Measurements from ENCODE around the gene SLC13A2.
A peak's percentile ranks its signal among the peaks of the same experiment; 100 is the strongest.
"Not testable (repeated sequence)": the region's sequence is repeated elsewhere in the genome, so short reads cannot be mapped to it uniquely, and the experiment has no call there.

The SLC13A2 gene

DNA sequence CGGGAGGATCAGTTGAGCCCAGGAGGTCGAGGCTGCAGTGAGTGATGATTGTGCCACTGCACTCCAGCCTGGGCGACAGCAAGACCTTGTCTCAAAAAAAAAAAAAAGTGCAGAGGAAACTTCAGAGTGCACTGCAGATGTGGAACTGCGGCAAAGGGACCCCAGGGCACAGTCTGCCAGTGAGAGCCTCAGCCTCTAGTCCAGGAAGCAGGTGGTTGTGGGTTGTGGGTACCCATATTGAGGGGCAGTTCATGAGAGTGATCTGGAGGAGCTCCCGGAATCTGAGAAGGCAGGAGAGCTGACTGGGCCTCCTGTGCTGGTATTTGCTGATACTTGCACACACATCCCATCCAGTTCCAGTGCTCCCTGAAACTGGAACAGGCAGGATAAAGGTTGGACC lies 45.8 kb downstream of the SLC13A2 start:
- DNase-seq = peak in 1 of 5 experiments; percentile 36

DNA sequence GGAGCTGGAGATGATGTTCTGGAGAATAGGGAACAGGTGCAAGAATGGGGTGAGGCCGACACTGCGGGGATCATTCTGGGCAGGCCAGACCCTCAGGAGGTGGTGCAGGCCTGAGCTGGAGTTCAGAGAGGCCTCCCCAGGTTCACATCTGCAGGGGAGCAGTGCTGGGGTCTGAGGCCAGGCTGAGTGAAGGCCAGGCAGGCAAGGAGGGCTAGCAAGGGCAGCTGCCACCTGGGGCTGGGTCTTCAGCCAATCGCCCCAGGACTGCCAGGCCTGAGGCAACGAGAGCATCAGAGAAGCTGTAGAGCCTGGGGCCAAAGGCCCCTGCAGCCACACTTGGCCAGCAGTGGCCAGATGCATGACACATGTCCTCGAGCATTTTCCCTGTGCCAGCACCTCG lies 47.2 kb downstream of the SLC13A2 start:
- no peak for DNase-seq

DNA sequence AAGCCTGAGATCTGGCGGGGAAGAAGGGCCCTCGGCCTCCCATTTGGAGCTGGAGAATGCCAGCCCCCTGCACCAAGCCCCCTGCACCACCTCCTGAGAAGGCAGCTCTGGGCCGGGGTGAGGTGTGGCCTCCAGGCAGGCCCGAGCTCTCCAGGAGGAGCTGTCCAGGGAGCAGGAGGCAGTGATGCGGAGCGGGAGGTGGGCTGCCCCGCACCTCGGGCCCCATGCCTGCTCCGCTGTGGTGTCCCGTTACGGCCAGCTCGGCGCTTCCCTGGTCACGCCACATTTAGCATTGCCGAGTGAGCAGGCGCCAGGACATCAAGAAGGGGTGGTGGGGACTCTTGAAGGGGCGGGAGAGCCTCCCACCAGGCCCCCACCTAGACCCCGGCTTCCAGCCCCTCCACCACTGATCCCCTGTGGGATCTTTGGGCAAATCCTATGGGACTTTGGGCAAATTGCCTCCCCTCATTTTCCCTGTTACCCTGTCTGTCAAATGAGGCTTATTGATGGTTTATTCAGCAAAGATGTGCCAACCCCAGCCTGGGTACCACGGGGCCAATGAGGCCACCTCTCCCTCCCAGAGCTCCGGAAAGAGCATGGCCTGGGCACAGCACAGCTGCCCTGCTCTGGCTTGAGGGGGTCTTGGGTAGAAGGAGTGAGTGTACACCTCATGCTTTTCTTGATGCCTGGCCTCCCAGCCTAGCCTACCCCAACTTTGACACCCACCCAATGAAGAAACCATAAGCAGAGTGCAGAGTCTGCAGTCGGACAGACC lies 48.1 kb downstream of the SLC13A2 start:
- DNase-seq = no peak

DNA sequence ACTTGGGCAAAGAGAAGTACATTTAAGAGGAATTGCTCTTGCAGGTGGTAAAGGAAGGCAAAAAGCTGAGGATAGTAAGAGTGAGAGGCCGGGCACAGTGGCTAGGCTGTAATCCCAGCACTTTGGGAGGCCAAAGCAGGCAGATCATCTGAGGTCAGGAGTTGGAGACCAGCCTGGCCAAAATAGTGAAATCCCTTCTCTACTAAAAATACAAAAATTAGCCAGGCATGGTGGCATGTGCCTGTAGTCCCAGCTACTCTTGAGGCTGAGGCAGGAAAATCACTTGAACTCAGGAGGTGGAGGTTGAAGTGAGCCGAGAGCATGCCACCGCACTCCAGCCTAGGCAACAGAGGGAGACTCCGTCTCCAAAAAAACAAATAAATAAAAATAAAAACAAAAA lies 48.8 kb downstream of the SLC13A2 start:
- not testable (repeated sequence) for DNase-seq

DNA sequence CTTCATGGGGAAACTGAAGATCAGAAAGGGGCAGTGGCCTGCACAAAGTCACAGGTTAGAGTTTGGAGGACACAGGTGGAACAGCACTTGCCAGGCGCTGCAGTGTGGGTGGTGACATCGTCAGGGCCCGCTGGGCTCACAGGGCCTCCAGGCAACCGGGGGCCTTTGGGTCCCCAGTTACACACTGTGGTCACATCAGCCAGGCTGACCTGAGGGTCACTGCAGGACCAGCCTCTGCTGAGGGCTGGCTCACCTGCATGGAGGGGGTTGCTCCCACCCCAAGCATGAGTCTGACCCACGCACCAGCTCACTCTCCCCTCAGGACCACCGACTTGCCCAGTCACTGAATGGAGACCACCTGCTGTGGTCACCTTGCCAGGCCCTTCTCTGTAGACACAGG lies 49.7 kb downstream of the SLC13A2 start:
- DNase-seq = no peak

DNA sequence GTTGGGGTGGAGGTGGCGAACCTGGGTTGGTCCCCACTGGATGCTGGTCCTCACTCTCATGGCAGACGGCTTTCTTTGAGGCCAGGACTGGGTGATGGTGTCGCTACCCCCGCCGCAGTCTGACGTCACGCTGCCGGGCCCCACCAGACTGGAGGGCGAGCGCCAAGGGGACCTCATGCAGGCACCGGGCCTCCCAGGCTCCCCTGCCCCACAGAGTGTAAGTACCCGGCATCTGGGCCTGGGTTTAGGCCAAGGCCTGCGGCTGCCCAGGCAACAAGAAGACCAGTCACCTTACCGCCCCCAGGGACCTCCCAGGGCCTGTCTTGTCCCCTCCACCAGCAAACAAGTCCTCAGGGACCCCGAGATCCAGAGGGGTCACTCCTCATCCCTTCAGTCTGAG lies 50.4 kb downstream of the SLC13A2 start:
- DNase-seq = no peak

DNA sequence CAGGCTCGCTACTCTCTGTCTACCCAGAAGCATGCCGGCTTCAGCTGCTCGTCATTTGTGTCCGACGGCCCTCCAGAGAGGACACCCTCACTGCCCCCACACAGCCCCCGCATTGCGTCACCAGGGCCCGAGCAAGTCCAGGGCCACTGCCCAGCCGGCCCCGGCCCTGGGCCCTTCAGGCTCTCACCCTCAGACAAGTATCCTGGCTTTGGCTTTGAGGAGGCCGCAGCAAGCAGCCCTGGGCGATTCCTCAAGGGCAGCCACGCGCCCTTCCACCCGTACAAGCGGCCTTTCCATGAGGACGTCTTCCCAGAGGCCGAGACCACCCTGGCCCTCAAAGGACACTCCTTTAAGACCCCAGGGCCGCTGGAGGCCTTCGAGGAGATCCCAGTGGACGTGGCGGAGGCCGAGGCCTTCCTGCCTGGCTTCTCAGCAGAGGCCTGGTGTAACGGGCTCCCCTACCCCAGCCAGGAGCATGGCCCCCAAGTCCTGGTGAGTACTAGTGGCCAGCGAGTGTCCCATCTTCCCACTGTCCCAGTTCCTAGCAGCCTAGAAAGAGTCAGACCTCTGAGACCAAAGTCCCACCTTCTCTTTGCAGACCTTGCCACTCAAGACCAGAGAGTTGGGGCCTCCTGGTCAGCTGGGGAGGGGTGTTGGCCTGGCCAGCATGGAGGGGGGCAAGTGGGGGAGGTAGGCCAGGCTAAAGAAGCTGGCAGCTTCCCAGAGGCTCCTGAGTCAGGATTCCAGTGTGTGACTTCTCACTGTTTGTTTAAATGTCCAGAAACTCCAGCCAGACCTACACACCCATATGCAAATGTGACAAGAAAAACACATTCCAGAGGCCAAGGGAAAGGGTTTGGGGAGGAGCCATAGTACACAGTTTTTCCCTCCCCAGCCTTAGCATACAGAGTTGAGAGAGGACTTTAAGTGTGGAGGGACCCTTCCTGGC lies 51.3 kb downstream of the SLC13A2 start:
- DNase-seq = no peak

DNA sequence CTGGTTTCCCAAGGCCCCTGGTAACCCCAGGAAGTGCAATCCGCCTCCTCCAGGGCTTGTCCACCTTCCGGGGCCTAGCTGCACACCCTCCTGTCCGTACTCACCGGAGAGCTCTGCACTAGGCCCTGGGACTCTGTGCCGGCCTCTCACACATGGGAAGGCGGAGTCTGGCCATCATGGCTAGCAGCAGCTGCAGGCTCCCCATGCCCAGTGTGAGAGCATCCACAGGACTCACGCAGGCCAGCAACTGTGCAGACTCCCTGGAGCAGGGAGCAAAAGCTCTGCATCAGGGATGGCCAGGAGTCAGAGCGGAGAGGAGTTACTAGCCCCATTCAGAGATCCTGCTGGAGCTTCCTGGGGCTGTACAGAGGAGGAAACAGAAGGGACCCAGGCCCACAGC lies 52.9 kb downstream of the SLC13A2 start:
- no peak for DNase-seq

DNA sequence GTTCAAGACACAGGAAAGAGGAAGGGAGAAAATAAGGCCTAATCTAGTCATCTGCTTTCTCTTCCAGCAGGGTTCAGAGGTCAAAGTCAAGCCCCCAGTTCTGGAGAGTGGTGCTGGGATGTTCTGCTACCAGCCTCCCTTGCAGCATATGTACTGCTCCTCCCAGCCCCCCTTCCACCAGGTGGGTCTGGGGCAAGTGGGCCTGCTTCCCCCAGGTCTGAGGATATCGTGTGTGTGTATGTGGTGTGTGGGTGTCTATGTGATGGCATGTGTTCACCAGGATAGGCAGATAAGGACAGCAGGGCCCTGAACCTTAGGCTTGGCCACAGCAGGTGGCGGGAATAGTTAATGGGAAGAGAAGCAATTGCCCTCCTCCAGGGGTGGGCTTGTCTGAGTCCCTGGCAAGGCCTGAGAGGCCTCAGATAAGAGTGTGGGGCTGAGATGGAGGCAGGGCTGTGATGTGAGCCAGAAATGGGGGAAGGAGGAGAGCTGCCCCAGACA lies 53.8 kb downstream of the SLC13A2 start:
- DNase-seq = no peak

DNA sequence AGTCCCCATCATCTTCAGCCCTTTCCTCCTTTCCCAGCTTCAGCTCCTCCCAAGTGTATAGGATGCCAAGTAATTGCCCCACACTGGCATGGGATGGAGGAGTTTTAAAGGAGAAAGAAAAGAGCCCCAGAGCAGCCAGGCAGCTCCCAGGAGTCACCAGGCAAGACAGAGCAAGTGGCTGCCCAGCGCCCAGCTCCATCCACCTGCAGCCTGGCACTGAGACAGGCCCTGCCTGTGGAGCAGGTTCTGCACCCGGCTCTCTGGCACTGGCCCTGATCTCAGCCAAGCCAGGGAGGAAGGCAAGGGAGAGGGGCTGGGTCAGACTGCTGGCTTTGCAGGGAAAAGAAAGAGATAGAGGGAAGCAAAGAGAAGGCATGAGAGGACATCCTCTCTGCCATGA lies 54.4 kb downstream of the SLC13A2 start:
- no peak for DNase-seq

DNA sequence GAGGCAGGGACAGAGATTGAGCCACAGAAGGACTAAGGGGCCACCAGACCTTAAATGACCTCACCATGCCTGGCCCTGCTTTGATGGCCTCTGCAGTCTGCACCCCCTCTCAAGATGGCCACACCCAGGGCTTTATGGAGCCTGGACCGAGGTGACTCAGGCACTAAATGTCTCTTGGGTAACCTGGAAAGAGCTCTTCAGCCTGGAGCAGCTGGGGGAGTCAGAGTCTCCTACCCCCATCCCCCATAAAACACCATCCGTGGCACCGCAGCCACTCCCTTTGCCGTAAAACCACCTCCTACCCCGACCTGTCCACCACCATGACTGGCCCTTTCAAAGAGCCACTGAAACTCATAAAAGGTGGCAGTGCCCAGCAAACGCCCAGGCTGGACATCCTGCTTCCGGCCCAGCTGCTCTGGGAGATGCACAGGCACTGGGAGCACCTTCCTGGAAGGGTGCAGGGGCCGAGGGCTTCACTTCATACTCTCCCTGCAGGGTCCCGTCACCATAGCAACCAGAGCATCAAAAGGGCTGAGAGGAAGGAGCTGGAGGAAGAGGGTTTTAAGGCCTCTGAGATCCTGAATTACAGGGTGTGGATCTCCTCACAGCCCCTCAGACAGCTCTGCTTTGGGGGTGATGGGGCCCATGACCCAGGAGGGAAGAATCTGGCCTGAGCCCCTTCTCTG lies 55.0 kb downstream of the SLC13A2 start:
- DNase-seq = no peak

DNA sequence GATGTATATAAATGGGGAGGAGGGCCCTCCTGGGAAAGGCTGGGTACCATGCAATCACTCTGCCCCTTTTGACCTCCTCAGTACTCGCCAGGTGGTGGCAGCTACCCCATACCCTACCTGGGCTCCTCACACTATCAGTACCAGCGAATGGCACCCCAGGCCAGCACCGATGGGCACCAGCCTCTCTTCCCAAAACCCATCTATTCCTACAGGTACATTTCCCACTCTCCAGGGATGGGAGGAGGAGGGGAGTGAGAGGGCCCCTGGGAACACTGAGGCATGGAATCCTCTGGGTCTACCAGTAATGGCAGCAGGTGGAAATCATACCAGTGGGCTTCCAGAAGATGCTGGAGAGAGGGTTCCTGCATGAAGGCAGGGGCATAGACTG lies 55.6 kb downstream of the SLC13A2 start:
- DNase-seq = no peak

DNA sequence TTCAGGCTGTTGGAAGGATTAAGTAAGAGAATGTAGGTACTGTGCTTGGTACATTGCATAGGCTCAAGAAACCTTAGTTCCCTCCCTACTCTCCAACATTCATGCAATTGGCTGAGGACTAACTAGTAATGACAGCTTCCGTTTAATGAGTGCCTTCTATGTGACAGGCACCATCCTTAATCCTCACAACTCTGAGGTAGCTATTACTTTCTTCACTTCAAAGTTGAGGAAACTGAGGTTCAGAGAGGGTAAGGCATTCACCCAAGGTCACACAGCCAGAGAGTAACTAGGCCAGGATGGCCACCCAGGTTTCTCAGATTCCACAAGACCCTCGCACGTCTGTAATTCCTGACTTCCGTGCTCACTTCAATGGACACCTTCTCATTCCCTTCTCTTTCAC lies 56.8 kb downstream of the SLC13A2 start:
- DNase-seq = no peak

DNA sequence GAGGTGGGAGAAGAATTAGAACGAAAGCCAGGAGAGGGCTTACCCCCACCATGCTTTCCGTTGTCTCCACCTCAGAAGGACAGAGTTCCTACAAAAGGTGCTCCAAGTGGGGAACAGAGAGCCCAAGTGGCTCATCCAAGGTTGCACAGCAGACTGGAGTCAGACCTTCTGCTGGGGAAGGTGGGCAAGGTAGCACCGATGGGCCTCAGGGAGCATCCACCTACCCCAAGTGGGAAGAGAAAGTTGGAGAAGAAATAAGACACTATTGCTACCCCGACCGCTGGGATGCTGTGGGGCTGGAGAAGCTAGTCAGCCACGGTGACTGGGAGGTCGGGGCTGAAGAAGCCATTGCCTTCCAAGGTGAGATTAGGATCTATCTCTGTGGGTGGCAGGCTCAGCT lies 57.5 kb downstream of the SLC13A2 start:
- DNase-seq = no peak

DNA sequence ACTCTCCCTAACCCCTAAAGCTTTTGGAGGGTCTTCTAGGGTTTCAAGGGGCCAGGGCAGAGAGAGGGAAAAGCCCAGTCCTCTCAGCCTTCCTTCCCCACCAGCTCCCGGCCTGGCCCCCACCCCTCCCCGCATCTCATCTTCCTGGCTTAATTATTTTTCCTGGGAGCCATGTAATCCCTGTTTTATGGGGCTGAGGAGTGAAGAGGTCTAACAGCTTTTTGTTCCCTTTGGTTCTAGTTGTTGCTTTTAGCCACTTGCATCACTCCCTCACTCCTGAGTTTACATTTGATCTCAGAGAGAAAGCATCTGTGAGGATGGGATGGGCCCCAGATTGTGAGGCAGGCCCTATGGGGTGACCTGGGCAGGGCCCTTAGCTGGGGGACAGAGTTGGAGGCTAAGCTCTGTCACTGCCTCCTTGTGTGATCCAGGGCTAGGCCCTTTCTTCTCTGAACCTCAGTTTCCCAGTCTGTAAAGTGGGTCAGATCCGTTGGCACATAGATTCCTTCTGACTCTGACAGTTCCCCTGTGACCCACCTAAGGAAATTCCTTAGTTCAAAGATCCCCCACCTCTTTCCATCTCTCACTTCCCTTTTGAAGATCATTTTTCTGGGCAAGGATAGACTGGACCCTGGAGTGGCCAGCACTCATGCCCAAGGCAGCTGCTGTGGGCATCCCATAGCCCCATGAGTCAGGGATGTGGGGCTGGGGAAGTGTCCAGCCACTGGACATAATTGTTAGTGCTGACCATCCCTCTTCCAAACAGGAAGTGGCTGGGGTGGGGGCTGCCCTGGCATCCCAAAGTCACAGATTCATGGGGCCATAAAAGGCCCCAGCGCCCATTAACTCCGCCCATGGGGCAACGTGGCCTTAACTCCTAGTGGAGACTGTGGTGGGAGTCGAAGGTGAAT lies 58.9 kb downstream of the SLC13A2 start:
- no peak for DNase-seq

DNA sequence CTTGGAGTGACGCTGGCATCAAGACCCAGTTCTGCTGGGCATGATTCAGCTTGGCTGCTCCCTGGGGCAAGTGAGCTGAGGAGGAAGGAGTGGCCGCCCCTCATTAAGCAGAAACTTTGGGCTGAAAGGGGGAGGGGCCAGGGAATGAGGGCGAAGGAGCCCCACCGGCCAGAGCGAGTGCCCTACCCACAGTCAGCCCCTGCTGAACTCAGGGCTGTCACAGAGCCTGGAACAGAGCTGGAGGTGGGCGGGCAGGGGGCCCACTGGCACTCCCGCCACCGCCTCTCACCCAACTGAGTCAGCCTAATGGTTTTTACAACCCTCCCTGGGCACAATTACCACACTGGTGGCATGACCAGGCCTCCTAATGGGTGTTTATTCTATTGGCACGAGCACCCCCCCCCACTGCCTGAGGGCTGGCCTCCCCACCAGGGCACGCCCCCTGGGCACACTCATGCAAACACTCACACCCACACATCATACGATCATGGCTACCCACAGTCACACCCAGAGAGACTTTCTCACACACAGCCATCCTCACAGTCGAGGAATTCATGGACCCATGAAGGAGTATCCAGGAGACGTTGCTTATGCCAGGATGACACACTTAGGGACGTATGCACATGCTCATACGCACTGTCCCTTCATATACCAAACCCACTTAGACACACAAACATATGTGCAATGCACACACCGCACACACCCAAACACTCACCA lies 59.8 kb downstream of the SLC13A2 start:
- no peak for DNase-seq

DNA sequence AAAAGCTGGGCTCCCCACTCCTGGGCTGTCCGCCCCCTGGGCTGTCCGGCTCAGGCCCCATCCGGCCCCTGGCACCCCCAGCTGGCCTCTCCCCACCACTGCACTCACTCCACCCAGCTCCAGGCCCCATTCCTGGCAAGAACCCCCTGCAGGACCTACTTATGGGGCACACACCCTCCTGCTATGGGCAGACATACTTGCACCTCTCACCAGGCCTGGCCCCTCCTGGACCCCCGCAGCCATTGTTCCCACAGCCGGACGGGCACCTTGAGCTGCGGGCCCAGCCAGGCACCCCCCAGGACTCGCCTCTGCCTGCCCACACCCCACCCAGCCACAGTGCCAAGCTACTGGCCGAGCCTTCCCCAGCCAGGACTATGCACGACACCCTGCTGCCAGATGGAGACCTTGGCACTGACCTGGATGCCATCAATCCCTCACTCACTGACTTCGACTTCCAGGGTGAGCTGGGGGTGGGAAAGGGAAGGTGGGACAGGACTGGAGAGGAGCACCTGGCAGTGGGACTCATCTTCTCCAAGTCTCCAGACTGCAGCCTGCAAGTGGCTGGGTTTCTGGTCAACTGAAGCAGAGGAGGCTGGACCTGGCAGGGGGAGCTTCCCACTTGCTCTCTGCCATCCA lies 61.4 kb downstream of the SLC13A2 start:
- no peak for DNase-seq

DNA sequence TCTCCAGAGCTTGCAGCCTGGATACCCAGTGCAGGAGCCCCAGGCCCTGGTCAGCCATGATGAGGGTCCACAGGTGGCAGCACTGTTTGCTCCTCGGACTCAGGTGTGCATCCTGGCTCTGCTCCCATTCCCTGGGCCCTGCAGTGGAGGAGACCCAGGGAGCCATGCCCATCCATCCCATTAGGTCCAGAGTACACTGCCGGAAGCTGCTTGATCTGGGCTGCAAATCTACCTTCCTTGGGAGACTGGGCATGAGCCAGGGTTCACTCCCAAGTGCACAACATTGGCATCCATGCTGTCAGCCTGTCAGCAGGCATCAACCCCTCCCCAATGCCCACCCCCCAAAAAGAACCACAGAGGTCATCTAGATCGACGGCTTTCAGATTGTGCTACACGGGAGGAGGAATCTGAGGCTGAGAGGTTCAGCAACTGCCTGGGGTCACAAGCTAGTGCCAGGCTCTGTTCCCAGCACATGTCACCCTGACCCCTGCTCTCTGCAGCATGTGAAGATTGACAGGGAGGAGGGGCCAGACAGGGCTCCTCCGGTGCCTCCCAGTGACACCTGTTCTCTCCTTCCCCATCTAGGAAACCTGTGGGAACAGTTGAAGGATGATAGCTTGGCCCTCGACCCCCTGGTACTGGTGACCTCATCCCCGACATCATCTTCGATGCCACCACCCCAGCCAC lies 63.2 kb downstream of the SLC13A2 start:
- DNase-seq = no peak

DNA sequence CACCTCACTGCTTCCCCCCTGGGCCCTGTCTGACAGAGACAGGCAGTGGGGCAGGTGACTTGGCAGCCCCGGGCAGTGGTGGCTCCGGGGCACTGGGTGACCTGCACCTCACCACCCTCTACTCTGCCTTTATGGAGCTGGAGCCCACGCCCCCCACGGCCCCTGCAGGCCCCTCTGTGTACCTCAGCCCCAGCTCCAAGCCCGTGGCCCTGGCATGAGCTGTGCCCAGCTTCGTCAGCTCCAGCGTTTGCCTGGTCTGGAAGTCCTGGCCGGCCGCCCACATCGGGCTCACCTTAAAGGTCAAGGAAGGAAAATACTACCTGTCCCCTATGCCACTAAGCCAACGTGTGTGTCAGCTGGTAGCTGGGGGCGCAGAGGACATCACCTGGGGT lies 63.8 kb downstream of the SLC13A2 start:
- no peak for DNase-seq

DNA sequence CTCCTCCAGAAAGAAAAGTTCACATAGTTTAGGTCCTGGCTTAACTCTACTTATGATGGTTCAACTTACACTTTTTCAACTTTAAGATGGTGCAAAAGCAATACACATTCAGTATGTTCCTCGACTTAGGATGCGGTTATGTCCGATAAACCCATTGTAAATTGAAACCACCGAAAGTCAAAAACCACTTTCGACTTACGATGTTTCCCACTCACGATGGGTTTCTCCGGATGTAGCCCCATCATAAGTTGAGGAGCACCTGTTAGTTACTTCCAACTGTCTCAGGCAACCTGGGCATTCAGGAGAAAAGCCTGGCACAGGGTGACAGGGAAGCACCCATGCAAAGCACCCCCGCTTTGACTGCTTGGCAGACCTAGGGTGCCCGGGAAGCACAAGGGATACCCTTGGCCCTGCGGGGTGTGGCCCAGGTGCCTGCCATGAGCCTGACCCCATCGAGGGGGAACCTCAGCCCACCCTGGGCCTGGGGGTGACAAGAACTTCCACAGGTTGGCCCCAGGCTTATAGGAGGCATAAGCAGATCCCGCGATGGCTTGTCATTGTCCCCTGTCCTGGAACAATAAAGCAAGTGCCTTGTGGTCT lies 65.0 kb downstream of the SLC13A2 start:
- DNase-seq = no peak

Data from T-helper 2 cell (primary cell).